NCI-H1092 treated with DMSO at 0.1 percent for 48 hours (cell line): ENCODE results near the gene PANK2.
"Not testable (repeated sequence)": the region's sequence is repeated elsewhere in the genome, so short reads cannot be mapped to it uniquely, and the experiment has no call there.

Experiments
- DNase-seq: peaks from one replicate; lab custom pipeline; 2025; lab: John Stamatoyannopoulos, UW

The PANK2 gene

DNA sequence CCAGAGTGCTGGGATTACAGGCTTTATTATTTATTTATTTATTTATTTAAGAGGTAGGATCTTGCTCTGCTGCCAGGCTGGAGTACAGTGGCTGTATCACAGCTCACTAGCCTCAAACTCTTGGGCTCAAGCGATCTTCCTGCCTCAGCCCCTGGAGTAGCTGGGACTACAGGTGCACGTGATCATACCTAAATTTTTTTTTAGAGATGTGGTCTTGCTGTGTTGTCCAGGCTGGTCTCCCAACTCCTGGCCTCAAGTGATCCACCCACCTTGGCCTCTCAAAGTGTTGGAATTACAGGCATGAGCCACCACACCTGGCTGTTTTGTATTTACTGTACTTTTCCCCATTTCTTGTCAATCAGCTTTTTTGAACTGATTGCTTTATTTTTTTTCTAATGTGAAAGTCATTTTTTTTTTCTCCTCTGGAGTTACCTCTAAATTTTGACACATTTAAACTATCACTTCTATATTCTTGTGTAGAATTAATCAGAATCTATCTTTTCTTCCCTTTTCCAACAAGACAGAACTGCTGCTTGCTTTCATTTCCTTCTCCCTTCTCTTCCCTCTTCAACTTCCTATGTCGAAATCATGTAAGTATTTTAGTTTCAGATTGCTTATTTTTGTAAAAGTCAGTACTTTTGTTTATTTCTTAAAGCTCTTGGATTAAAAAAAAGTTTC, 12.0 kb downstream of the PANK2 start:
- DNase-seq = no peak

- no peak for DNase-seq
These were observed 12.7 kb downstream of the PANK2 start for GRCh38 chr20:3901706-3902440.

GRCh38 chr20:3902446-3902845, 13.3 kb downstream of the PANK2 start:
- no peak for DNase-seq

- no peak for DNase-seq
These were observed 15.0 kb downstream of the PANK2 start for GRCh38 chr20:3904224-3904623.

DNA sequence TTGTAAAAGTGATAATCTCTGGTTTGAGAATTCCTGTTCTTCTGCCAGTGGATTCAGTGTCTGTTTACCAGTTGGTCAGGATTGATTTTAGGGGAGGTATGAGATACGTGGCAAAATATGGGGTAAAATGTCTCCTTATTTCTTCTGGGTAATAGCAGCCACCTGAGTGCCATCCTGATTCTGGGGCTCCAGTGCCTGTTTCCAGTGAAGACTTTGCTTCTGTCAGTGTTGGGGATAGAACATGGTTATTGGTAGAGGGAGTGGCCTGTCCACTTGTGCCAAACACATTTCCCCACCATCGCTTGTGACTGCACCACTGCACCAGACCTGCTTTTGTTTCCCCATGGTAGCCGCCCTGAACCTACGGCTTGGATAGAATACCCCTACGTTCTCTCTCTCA, 15.7 kb downstream of the PANK2 start:
- no peak for DNase-seq

- DNase-seq = not testable (repeated sequence)
These were observed 17.8 kb downstream of the PANK2 start for GRCh38 chr20:3906744-3907721.

DNA sequence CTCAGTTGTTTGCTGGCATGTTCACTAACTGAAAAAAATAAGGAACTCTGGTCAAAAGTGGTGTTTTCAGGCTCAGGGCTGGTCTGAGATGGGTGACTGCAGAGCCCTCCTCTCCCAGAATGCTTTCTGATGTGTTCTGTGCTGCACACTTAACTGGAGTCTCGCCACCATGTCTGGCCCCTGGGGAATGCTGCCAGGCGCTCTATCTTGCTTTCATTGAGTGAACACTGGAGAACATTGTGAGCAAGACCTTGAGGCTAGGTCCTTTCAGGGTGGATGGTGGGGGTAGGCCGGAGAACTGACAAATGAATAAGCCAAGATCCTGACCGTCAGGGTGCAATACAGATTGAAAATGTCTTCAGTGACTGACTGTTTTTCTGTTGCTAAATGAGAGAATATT, 19.5 kb downstream of the PANK2 start:
- DNase-seq = no peak

DNA sequence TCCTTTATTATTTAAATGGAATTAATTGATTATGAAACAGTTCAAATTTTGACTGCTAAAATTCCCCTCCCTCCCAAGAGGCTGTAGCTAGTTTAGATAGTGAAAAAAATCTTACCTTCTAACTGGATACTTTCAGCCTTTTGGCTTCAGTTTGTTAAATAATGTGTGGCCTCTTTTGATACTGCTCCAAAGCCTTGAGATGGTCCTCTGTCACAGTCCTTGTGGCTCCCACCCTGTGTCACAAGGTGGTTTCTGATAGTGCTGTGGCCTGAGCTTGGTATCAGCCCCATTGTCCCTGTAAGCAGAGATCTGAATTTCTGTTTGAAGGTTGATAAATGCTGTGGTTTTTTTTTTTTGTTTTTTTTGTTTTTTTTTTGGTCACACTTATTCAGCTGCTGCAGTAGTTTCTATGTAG, 20.8 kb downstream of the PANK2 start:
- DNase-seq = no peak

DNA sequence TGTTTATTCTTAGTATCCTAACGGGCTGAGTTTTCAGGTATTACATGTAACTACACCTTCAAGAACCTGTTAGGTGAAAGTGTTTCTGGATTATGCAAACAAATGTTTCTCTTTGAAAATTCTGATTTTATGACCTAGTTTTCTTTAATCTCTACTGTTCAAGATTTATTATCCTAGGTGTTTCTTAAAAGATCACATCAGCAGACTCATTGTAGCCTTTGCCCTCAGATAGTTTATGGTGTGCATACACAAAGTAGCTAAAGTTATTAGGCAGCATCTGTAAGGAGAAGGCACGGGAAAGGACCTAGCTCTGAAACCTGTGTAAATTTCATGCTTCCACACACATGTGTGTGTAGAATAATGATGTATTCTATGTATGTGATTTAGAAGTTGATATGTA, 21.7 kb downstream of the PANK2 start:
- DNase-seq = no peak

DNA sequence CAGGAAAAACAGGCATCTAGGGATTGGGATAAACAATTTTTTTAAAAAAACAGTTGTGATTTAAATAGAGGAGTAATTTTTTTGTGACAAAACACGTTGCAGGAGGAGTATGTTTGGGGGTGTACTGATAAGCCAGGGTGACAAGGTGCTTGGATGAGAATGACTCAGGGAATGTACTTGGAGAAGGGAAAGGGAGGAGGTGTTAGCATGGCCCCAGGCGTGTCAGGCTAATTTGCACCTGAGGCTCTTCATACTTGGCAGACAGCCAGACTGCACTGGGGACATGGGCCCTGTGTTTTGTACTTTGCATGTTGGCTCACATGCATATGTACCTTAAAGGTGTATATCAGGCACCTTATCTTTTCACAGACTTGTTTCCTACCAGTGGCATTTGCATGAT, 22.8 kb downstream of the PANK2 start:
- DNase-seq = no peak

- DNase-seq = no peak
These were observed 25.3 kb downstream of the PANK2 start for GRCh38 chr20:3914446-3914845.

GRCh38 chr20:3915691-3916090, 26.5 kb downstream of the PANK2 start:
- no peak for DNase-seq

DNA sequence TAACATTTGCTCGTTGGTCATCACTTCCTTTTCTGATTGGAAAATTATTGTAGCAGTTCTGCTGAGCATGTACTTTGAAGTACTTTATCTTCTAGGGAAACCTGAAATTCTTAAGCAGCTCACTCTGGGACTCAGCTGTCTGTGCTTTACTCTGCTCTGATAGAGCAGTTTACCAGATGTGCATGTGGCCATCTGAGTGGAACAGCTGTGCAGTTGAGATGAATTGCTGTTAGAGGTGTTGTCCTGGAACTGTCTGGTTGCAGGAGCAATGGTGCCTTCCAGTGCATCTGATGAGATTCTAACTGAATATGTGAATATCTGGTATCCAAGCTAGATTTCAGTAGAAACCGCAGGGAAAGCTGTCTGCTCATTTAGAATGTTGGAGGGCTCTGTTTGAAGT, 27.2 kb downstream of the PANK2 start:
- DNase-seq = no peak

- DNase-seq = no peak
These were observed 30.2 kb downstream of the PANK2 start for GRCh38 chr20:3919352-3919751.

DNA sequence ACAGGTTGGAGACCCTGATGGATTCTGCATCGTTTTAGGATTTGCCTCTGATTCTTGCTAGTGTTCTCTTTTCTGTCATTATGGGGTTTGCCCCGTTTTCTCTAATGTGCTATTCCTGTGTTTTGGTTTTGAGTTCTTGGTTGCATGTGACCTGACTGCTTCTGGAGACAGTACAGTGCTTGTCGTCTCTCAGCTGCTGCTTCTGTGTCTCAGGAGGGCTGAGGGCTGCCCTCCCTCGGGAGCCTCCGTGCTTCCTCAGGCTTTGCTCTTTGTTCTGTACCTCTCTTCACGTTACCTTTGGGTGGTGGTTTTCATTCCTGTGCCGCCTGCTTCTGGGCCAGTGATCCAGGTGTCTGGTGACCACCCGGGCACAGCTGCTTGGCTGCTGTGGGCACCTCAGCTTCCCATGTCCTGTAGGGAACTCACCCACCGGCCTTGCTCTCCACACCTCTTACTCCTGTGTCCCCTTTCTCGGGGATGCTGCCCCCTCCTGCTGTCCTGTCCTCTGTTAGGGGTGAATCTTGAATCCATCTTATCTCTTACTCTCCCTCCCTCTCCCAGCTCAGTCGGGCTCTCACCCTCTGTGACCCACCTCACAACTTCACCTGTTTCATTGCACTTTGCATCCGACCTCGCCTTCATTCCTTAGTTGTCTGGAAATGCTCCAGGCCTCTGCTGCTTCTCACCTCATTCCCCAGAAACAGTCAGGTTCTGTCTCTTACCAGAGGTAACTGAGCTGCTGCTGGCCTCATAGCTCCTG, 33.2 kb downstream of the PANK2 start:
- DNase-seq = no peak

DNA sequence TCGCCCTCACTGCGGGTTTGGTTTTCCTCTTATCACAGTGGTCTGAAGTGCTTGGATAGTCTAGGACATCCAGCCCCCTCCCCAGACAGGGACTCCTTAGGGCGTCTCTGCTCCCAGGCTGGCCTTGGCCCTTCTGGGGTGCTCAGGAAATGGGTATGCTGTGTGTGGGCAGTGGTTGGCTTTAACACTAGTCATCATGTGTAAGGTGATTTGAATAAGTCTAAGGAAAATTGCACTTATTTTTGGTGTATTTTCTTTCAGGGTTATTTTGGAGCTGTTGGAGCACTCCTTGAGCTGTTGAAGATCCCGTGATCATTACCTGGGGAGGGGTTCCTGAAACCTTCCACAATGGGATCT, 33.8 kb downstream of the PANK2 start:
- no peak for DNase-seq

DNA sequence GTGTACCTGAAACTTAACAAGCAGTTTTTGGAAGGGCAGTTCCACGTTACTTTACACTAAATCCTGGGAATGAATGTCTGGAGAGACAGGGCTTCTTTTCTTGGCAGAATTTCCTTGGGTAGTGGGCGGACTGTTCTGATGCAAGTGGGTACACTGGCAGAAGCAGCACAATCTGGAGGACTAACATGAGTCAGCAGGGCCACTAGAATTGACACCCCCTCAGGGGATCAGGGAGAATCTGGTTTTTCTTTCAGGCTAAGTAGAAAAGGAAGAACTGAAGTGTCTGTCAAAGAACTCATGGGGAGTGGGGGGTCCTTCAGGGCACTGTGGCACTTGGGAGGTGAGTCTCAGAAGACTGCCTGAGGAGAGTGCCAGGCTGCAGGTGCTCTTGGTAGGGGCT, 34.6 kb downstream of the PANK2 start:
- DNase-seq = no peak

DNA sequence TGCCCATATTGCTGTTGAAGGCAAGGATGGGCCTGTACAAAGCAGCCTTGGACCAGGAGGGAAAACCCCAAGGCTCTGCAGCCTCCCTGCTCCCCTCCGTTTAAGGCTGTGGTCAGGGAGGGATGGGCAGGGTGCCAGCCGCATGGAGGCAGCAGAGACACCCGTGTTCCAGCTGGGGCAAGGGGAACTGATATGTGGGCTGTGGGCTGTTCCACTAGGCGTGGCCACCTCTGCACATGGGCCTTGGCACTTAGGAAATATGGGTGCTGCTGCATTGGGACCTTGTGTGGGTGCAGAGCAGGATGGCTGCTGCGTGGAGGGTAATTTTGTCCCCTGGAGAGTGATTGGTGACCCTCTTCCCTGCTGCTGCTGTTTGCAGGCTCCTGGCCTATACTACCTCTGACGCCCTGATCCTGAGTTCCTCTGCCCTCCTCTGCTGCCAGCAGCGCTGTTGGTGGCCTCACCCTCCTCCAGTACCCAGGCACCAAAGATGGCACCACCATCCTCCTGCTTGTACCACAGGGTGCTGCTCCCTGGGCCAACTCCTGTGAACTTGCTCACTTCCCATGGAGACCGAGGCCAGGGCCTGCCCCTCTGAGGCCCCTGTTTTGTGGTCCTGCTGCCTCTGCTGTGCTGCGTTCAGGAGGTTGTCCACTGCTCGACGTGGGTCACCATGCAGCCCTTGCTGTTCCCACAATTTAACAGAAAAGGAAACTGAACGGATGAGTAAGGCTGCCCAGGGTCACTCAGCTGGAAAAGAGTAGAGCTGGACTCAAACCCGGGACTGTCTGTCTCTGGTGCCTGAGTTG, 35.3 kb downstream of the PANK2 start:
- DNase-seq = no peak

- no peak for DNase-seq
These were observed 36.0 kb downstream of the PANK2 start for GRCh38 chr20:3925113-3925695.

- DNase-seq = no peak
These were observed 36.9 kb downstream of the PANK2 start for GRCh38 chr20:3925899-3926638.
